ENCODE results near the gene LPP. TPM values are rescaled to one million over a fixed set of nuclear protein-coding genes. Genes with fewer than 3 reads are reported as not detected.

The LPP gene
- total RNA-seq, 1 experiment from 2014 or later, result 120 TPM

GRCh38 chr3:188792793-188793192, 638.8 kb downstream of the LPP start:
- no peak overlapping the region for H3K4me3 Mint-ChIP-seq (ENCODE audit: unreplicated experiment)
- POLR2A ChIA-PET, result interaction anchor here (0.6 kb wide), 1 partner anchor 21 kb away, joined by 4 read pairs; no protein-coding TSS in a partner anchor
- peaks cover 19% of the 10 kb centered on the region for H3K4me1 Mint-ChIP-seq (ENCODE audit: low read depth, unreplicated experiment)
- no peaks in the 10 kb centered on the region for H3K27me3 ChIP-seq (replicated peaks; ENCODE audit: control insufficient read depth, insufficient read depth, low read length)
- no peaks in the 10 kb centered on the region for H3K36me3 ChIP-seq (ENCODE audit: control insufficient read depth, insufficient read depth, low read length)
- no TSS peak for BruUV-seq (replicated peaks)
- DNase-seq, result peak in 1 of 2 experiments; percentile 24
- no peak overlapping the region for H3K27ac Mint-ChIP-seq (ENCODE audit: unreplicated experiment)
- no peak overlapping the region for H3K4me3 ChIP-seq (ENCODE audit: low read depth, low read length)
- no peaks in the 10 kb centered on the region for H3K9me3 Mint-ChIP-seq (ENCODE audit: unreplicated experiment)
- CTCF ChIA-PET, result interaction anchor here (0.6 to 1.3 kb wide), 2 partner anchors 67 to 1052 kb away, joined by 3 read pairs; no protein-coding TSS in a partner anchor
- H3K4me1 ChIP-seq, result no peaks in the 10 kb centered on the region; the same call in 1 of the 2 replicates
- H3K27me3 Mint-ChIP-seq (ENCODE audit: insufficient read depth, unreplicated experiment), result no peaks in the 10 kb centered on the region
- H3K36me3 Mint-ChIP-seq (ENCODE audit: insufficient read depth, unreplicated experiment), result peaks cover 46% of the 10 kb centered on the region
- no peaks in the 10 kb centered on the region for H3K9me3 ChIP-seq
- peak; percentile 15 to 35 for TF ChIP-seq CTCF (IDR thresholded peaks at IDR 0.05; ENCODE audit: insufficient read depth in 1 of 2, low read depth in 1 of 2, low read length in 1 of 2, severe bottlenecking in 1 of 2, unreplicated experiment in 1 of 2)
- intact Hi-C loops (cut with micrococcal nuclease; ENCODE audit: unreplicated experiment), result no loop called here

- H3K4me1 ChIP-seq, result no peaks in the 10 kb centered on the region
- POLR2A ChIA-PET, result no interaction called here
- no peak overlapping the region for H3K4me3 Mint-ChIP-seq (ENCODE audit: unreplicated experiment)
These were observed 642.2 kb downstream of the LPP start for GRCh38 chr3:188796122-188796631.

GRCh38 chr3:188797045-188797444, 643.1 kb downstream of the LPP start:
- no peaks in the 10 kb centered on the region for H3K27me3 Mint-ChIP-seq (ENCODE audit: insufficient read depth, unreplicated experiment)
- no peak overlapping the region for H3K4me3 Mint-ChIP-seq (ENCODE audit: unreplicated experiment)
- no TSS peak for BruUV-seq (replicated peaks)
- H3K4me1 Mint-ChIP-seq (ENCODE audit: low read depth, unreplicated experiment), result peaks cover 13% of the 10 kb centered on the region
- Histone ChIP-seq H3K9me3 (no peaks in the 10 kb centered on the region), H3K4me3 (ENCODE audit: low read depth, low read length) (no peak overlapping the region), H3K4me1 (no peaks in the 10 kb centered on the region), H3K36me3 (ENCODE audit: control insufficient read depth, insufficient read depth, low read length) (no peaks in the 10 kb centered on the region), H3K27me3 (replicated peaks; ENCODE audit: control insufficient read depth, insufficient read depth, low read length) (no peaks in the 10 kb centered on the region)
- peaks cover 46% of the 10 kb centered on the region for H3K36me3 Mint-ChIP-seq (ENCODE audit: insufficient read depth, unreplicated experiment)
- TF ChIP-seq CTCF (IDR thresholded peaks at IDR 0.05; ENCODE audit: insufficient read depth in 1 of 2, low read depth in 1 of 2, low read length in 1 of 2, severe bottlenecking in 1 of 2, unreplicated experiment in 1 of 2), result no peak
- DNase-seq, result no peak
- intact Hi-C loops (cut with micrococcal nuclease; ENCODE audit: unreplicated experiment), result no loop called here
- ChIA-PET CTCF (no interaction called here), POLR2A (no interaction called here)
- H3K9me3 Mint-ChIP-seq (ENCODE audit: unreplicated experiment), result no peaks in the 10 kb centered on the region
- no peak overlapping the region for H3K27ac Mint-ChIP-seq (ENCODE audit: unreplicated experiment)

More at GRCh38 chr3:188796122-188796631, 642.2 kb downstream of the LPP start:
- TF ChIP-seq CTCF (IDR thresholded peaks at IDR 0.05; ENCODE audit: insufficient read depth in 1 of 2, low read depth in 1 of 2, low read length in 1 of 2, severe bottlenecking in 1 of 2, unreplicated experiment in 1 of 2), result no peak
- Mint-ChIP-seq H3K27me3 (ENCODE audit: insufficient read depth, unreplicated experiment) (no peaks in the 10 kb centered on the region), H3K36me3 (ENCODE audit: insufficient read depth, unreplicated experiment) (peaks cover 51% of the 10 kb centered on the region), H3K27ac (ENCODE audit: unreplicated experiment) (no peak overlapping the region), H3K9me3 (ENCODE audit: unreplicated experiment) (no peaks in the 10 kb centered on the region), H3K4me1 (ENCODE audit: low read depth, unreplicated experiment) (peaks cover 17% of the 10 kb centered on the region)
- CTCF ChIA-PET, result no interaction called here
- Histone ChIP-seq H3K27me3 (replicated peaks; ENCODE audit: control insufficient read depth, insufficient read depth, low read length) (no peaks in the 10 kb centered on the region), H3K9me3 (no peaks in the 10 kb centered on the region), H3K4me3 (ENCODE audit: low read depth, low read length) (no peak overlapping the region), H3K36me3 (ENCODE audit: control insufficient read depth, insufficient read depth, low read length) (no peaks in the 10 kb centered on the region)
- BruUV-seq (replicated peaks), result no TSS peak
- no peak for DNase-seq
- intact Hi-C loops (cut with micrococcal nuclease; ENCODE audit: unreplicated experiment), result no loop called here

Data from Caco-2 (cell line).